ENCODE results near the gene DIP2A.
"Not testable (repeated sequence)": the region's sequence is repeated elsewhere in the genome, so short reads cannot be mapped to it uniquely, and the experiment has no call there.

DIP2A gene

DNA sequence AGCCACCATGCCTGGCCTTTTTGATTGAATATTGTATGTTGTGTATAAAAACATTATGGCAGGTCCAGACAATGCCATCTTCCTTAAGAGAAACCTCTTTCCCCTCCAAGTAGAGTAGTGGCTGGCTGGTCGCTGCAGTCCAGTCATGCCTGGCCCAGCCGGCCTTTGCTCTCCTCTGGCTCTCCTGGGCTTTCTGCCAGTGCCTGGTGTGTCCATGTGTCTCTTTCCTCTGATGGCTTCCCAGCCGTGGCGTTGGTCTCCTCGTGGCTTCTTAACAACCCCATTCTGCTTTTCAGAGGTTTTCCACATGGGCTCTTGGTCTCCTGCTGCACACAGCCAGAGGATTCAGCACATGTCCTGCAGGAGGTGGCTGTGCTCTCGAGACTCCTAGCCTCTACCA, 58.7 kb downstream of the DIP2A start:
- H3K27me3 ChIP-seq (replicated peaks; ENCODE audit: insufficient read depth, low read length) = no peaks in the 10 kb centered on the region
- H3K9me3 ChIP-seq (replicated peaks; ENCODE audit: insufficient read depth, low read length) = no peaks in the 10 kb centered on the region
- H3K4me2 ChIP-seq (ENCODE audit: low read depth, low read length) = no peak overlapping the region
- H4K20me1 ChIP-seq (ENCODE audit: insufficient read depth, low read length) = no peaks in the 10 kb centered on the region
- no peak for DNase-seq
- no peaks in the 10 kb centered on the region; the same call in 1 of the 2 replicates for H3K36me3 ChIP-seq (replicated peaks; ENCODE audit: insufficient read depth, low read length)
- no peak overlapping the region for H3K27ac ChIP-seq (ENCODE audit: low read length)
- TF ChIP-seq EZH2 (optimal IDR thresholded peaks at IDR 0.05; ENCODE audit: low read depth, low read length) (no peak), EZH2phosphoT487 (IDR thresholded peaks at IDR 0.05; ENCODE audit: low read length) (no peak)
- TF ChIP-seq, protein P1, sequence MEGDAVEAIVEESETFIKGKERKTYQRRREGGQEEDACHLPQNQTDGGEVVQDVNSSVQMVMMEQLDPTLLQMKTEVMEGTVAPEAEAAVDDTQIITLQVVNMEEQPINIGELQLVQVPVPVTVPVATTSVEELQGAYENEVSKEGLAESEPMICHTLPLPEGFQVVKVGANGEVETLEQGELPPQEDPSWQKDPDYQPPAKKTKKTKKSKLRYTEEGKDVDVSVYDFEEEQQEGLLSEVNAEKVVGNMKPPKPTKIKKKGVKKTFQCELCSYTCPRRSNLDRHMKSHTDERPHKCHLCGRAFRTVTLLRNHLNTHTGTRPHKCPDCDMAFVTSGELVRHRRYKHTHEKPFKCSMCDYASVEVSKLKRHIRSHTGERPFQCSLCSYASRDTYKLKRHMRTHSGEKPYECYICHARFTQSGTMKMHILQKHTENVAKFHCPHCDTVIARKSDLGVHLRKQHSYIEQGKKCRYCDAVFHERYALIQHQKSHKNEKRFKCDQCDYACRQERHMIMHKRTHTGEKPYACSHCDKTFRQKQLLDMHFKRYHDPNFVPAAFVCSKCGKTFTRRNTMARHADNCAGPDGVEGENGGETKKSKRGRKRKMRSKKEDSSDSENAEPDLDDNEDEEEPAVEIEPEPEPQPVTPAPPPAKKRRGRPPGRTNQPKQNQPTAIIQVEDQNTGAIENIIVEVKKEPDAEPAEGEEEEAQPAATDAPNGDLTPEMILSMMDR (IDR thresholded peaks at IDR 0.05; ENCODE audit: low read length) = no peak
- H3F3A ChIP-seq (ENCODE audit: insufficient read depth, low read length) = no peaks in the 10 kb centered on the region
- no peak overlapping the region for H2AFZ ChIP-seq (ENCODE audit: low read length)
- H3K79me2 ChIP-seq (ENCODE audit: low read length) = no peaks in the 10 kb centered on the region
- H3K9me2 ChIP-seq (replicated peaks; ENCODE audit: insufficient read depth, low read length) = no peaks in the 10 kb centered on the region
- H3K4me1 ChIP-seq (ENCODE audit: low read length) = no peaks in the 10 kb centered on the region
- no peak overlapping the region for H3K4me3 ChIP-seq (ENCODE audit: low read length)
- no peak overlapping the region for H3K9ac ChIP-seq (ENCODE audit: low read length)

DNA sequence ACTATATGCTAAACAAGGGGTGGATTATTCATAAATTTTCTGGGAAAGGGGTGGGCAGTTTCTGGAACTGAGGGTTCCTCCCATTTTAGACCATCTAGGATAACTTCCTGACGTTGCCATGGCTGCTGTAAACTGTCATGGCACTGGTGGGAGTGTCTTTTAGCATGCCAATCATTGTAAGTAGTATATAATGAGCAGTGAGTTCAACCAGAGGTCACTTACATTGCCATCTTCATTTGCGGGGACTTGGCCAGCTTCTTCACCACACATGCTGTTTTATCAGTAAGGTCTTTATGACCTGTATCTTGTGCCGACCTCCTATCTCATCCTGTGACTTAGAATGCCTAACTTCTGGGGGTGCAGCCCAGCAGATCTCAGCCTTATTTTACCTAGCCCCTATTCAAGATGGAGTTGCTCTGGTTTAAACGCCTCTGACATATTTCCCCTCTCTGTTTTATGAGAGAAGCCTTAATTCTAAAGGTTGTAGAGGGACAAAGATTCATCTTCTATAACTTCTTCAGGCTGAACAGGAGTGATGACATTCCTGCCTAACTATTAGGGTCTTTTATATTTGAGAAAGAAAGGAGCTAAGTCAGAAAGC, 60.4 kb downstream of the DIP2A start:
- no peaks in the 10 kb centered on the region for H3K36me3 ChIP-seq (replicated peaks; ENCODE audit: insufficient read depth, low read length)
- H3K9ac ChIP-seq (ENCODE audit: low read length) = no peak overlapping the region
- TF ChIP-seq, protein P1 (IDR thresholded peaks at IDR 0.05; ENCODE audit: low read length) = no peak
- TF ChIP-seq EZH2 (optimal IDR thresholded peaks at IDR 0.05; ENCODE audit: low read depth, low read length) (no peak), EZH2phosphoT487 (IDR thresholded peaks at IDR 0.05; ENCODE audit: low read length) (no peak)
- H3K79me2 ChIP-seq (ENCODE audit: low read length) = no peaks in the 10 kb centered on the region
- H3K4me3 ChIP-seq (ENCODE audit: low read length) = no peak overlapping the region
- no peak overlapping the region for H3K27ac ChIP-seq (ENCODE audit: low read length)
- H2AFZ ChIP-seq (ENCODE audit: low read length) = no peak overlapping the region
- no peak overlapping the region for H3K4me2 ChIP-seq (ENCODE audit: low read depth, low read length)
- H3K9me3 ChIP-seq (replicated peaks; ENCODE audit: insufficient read depth, low read length) = no peaks in the 10 kb centered on the region
- no peaks in the 10 kb centered on the region for H3K9me2 ChIP-seq (replicated peaks; ENCODE audit: insufficient read depth, low read length)
- no peaks in the 10 kb centered on the region for H4K20me1 ChIP-seq (ENCODE audit: insufficient read depth, low read length)
- no peak for DNase-seq
- H3F3A ChIP-seq (ENCODE audit: insufficient read depth, low read length) = no peaks in the 10 kb centered on the region
- H3K27me3 ChIP-seq (replicated peaks; ENCODE audit: insufficient read depth, low read length) = no peaks in the 10 kb centered on the region
- H3K4me1 ChIP-seq (ENCODE audit: low read length) = no peaks in the 10 kb centered on the region

DNA sequence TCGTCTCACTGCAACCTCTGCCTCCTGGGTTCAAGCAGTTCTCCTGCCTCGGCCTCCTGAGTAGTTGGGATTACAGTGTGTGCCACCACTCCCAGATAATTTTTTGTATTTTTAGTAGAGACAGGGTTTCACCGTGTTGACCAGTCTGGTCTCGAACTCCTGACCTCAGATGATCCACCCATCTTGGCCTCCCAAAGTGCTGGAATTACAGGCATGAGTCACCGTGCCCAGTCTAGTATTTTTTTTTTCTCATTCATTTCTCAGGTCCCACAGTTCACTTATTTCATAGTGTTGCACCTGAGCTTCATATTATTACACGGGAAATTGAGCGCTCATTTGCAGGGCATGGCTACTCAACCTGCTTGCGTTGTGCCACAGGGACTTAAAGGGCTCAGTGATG, 68.7 kb downstream of the DIP2A start:
- H3K4me2 ChIP-seq (ENCODE audit: low read depth, low read length) = not testable (repeated sequence)

DNA sequence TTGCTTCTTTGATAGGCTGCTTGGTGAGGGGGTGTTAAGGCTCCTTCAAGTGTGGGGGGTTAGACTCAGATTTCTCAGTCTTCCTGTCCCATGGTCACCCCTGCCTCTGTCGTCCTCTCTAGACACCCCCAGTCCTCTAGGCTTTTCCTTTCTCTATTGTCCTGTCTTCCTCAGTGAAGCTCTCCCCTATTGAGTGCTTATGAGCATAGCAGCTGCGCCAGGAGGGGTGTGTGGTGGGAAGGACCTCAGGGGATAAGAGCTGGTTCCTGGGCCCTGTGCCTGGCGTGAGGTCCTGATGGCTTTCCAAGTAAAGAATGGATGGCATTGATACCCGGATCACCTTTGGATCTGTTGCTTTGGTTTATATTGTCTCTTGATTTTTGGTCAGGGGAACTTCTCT, 69.1 kb downstream of the DIP2A start:
- Histone ChIP-seq H3K9me2 (replicated peaks; ENCODE audit: insufficient read depth, low read length) (no peaks in the 10 kb centered on the region), H3K36me3 (replicated peaks; ENCODE audit: insufficient read depth, low read length) (no peaks in the 10 kb centered on the region), H3K79me2 (ENCODE audit: low read length) (no peaks in the 10 kb centered on the region), H3K4me2 (ENCODE audit: low read depth, low read length) (no peak overlapping the region), H3K4me3 (ENCODE audit: low read length) (no peak overlapping the region), H3K27ac (ENCODE audit: low read length) (no peak overlapping the region), H3K4me1 (ENCODE audit: low read length) (no peaks in the 10 kb centered on the region), H3K27me3 (replicated peaks; ENCODE audit: insufficient read depth, low read length) (no peaks in the 10 kb centered on the region), H2AFZ (ENCODE audit: low read length) (no peak overlapping the region), H3K9me3 (replicated peaks; ENCODE audit: insufficient read depth, low read length) (no peaks in the 10 kb centered on the region), H3K9ac (ENCODE audit: low read length) (no peak overlapping the region), H4K20me1 (ENCODE audit: insufficient read depth, low read length) (no peaks in the 10 kb centered on the region), H3F3A (ENCODE audit: insufficient read depth, low read length) (no peaks in the 10 kb centered on the region)
- no peak for DNase-seq
- TF ChIP-seq, protein P1 (IDR thresholded peaks at IDR 0.05; ENCODE audit: low read length) = no peak
- no peak for TF ChIP-seq EZH2 (optimal IDR thresholded peaks at IDR 0.05; ENCODE audit: low read depth, low read length)
- TF ChIP-seq EZH2phosphoT487 (IDR thresholded peaks at IDR 0.05; ENCODE audit: low read length) = no peak

More for the DNA sequence above, 68.7 kb downstream of the DIP2A start:
- not testable (repeated sequence) for H3F3A ChIP-seq (ENCODE audit: insufficient read depth, low read length); H3K9ac ChIP-seq (ENCODE audit: low read length); H3K9me2 ChIP-seq (replicated peaks; ENCODE audit: insufficient read depth, low read length); H3K27me3 ChIP-seq (replicated peaks; ENCODE audit: insufficient read depth, low read length); H3K36me3 ChIP-seq (replicated peaks; ENCODE audit: insufficient read depth, low read length); DNase-seq; H3K9me3 ChIP-seq (replicated peaks; ENCODE audit: insufficient read depth, low read length); H3K79me2 ChIP-seq (ENCODE audit: low read length); H2AFZ ChIP-seq (ENCODE audit: low read length); H4K20me1 ChIP-seq (ENCODE audit: insufficient read depth, low read length); H3K4me3 ChIP-seq (ENCODE audit: low read length); H3K27ac ChIP-seq (ENCODE audit: low read length); H3K4me1 ChIP-seq (ENCODE audit: low read length)

All from MM.1S (cell line).